GM10266 (cell line): ENCODE measurements around the gene ANXA6.
A peak's percentile ranks its signal among the peaks of the same experiment; 100 is the strongest.

Experiments
- DNase-seq: peaks from one replicate; pipeline ENCODE4 v3.0.0; 2012; ENCODE audit errors: extremely low spot score
- CTCF ChIP-seq: IDR thresholded peaks from 2 replicates; pipeline ENCODE4 v1.5.1; 2012; ENCODE audit warnings: mild to moderate bottlenecking, low read depth; ENCODE audit not compliant: control insufficient read depth, insufficient read depth; ENCODE audit errors: missing control alignments

The ANXA6 gene

GRCh38 chr5:151063142-151063989 lies 94.2 kb downstream of the ANXA6 start:
- no peak for DNase-seq

GRCh38 chr5:151062405-151063141 lies 95.0 kb downstream of the ANXA6 start:
- TF ChIP-seq CTCF: no peak
- DNase-seq: no peak

More at GRCh38 chr5:151063142-151063989, 94.2 kb downstream of the ANXA6 start:
- TF ChIP-seq CTCF: no peak

- TF ChIP-seq CTCF: no peak
- DNase-seq: no peak
Measured at GRCh38 chr5:151060742-151061141, 96.8 kb downstream of the ANXA6 start.

GRCh38 chr5:151058891-151059489 lies 98.6 kb downstream of the ANXA6 start:
- DNase-seq: no peak
- TF ChIP-seq CTCF: peak; percentile 14

- no peak for TF ChIP-seq CTCF
- DNase-seq: no peak
Measured at GRCh38 chr5:151058301-151058700, 99.3 kb downstream of the ANXA6 start.

GRCh38 chr5:151056379-151057325 lies 100.9 kb downstream of the ANXA6 start:
- DNase-seq: no peak
- TF ChIP-seq CTCF: no peak
